Upper lobe of left lung (tissue), 4 donors: ENCODE measurements around the gene PATZ1.

ENCODE experiments used
- CTCF ChIP-seq, 6 experiments: fragments of 450-650 bp in 4 of 6; fragments of 200-600 bp in 2 of 6; sonication (generic) in 2 of 6; IDR thresholded peaks; one replicate each; pipeline ENCODE4 v1.5.1; 2016 to 2019; ENCODE audit warnings: antibody characterized with exemption in 6 of 6
- POLR2A ChIP-seq, 4 donors: fragments of 450-650 bp; IDR thresholded peaks; one replicate each; pipeline ENCODE4 v1.5.1; 2016 to 2017; ENCODE audit warnings: antibody characterized with exemption in 4 of 4, mild to moderate bottlenecking in 2 of 4

- TF ChIP-seq CTCF (IDR thresholded peaks at IDR 0.05) (no peak), POLR2A (IDR thresholded peaks at IDR 0.05) (no peak)
Measured at GRCh38 chr22:31350410-31350863, 4.3 kb upstream of the PATZ1 start.
